IPS DF 19.7 (cell line): ENCODE results near the gene TPK1.
"Not testable (repeated sequence)": the region's sequence is repeated elsewhere in the genome, so short reads cannot be mapped to it uniquely, and the experiment has no call there.

Experiments
- DNase-seq: peaks from one replicate; pipeline ENCODE4 v3.0.0-alpha.2; 2013; ENCODE audit warnings: low read depth, low spot score

The TPK1 gene

DNA sequence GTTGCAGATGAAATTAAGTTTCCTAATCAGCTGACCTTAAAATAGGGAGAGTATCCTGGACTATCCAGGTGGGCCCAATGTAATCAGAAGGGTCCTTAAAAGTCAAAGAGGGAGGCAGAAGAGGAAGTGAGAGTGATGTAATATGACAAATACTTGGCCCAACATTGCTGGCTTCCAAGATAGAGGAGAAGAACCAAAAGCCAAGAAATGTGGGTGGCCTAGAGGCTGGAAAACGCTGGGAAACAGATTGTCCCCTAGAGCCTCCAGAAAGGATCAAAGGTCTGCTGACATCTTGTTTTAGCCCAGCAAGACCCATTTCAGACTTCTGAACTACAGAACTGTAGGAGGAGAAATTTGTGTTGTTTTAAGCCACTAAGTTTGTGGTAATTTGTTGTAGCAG is 352.7 kb downstream of the TPK1 start:
- no peak for DNase-seq

DNA sequence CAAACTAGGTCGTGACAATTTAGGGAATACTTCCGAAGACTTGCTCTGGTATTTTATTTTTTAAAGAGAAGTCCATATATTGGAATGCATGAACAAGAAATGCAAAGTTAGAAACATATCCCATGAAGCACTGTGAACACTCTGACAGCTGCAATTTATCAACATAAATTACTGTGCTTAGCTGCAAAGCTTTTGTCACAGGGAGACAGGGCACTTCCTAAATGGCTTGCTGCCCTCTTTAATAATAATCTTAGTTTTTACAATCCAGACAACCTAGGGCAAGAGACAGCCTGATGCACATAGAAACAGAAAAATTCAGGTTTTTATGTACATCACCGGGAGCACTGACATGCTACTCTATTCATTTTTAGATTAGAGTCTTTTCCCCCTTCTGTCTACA is 354.0 kb downstream of the TPK1 start:
- DNase-seq, result no peak

DNA sequence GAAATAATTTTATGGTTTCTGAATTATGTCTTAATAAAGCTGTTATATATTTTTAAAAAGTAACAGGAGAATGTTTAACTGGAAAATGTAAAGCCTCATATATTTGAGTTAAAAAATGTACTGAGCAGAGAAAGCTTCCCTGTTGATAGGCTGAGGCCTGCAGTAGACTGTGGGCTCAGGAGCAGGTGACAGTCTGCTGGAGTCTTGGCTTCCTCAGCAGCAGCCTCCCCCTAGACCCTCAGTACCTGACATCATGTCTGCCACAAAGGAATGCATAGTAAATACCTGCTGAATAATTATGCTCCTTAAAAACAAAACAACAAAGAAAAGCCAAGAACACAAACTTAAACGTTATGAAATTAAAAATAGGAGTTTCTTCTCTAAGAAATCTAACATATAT is 358.5 kb downstream of the TPK1 start:
- DNase-seq, result no peak

DNA sequence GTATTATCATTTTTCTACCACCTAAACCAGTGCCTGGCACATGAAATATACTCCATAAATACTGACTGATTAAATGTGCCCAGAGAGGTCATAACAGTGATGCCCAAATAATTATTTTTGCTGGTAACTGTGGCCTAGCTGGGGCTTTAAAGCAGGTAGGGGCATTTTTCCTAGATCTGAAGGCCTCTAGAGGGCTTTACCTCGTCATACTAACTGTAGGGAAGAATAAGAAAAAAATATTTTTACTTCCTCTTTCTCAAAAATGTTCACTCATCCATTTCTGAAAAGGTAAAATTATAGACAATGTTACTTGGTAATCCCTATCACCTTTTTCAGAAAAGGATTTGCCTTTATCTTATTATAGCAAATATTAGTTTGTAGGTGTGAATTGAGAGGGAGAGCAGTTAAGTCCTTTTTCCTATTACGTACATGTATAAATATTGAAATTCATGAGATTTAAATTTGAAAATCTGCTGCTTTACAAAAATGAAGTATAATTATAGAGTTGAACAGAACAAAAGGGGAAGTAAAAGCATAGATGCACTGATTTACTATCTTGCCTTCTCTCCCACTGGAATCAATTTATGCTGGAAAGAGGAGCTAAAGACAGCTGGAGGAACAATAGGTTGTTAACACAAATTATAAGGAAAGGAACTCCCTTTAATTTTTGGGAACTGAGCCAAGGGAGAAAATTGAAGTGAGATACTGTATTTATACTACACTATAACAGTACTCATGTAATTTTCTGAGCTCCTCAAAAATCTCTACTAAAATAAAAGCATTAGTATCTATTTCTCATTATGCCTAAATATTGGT is 360.8 kb downstream of the TPK1 start:
- no peak for DNase-seq

DNA sequence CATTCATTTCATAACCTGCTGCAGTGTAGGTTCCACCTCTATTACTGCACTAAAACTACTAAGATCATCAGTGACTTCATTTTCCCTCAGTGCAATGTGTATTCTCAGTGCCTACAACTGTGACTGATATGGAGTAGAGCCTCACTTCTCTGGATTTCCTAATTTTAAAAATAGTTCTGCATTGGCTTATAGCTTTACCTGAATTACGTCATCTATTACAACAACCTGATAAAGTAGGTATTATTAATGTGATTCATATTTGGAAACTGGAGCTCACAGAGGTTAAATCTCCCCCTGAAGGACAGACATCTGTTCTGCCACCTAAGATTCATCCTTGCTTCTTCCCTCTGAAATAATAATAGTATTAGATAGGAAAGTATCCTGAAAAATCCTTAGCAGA is 361.5 kb downstream of the TPK1 start:
- no peak for DNase-seq

DNA sequence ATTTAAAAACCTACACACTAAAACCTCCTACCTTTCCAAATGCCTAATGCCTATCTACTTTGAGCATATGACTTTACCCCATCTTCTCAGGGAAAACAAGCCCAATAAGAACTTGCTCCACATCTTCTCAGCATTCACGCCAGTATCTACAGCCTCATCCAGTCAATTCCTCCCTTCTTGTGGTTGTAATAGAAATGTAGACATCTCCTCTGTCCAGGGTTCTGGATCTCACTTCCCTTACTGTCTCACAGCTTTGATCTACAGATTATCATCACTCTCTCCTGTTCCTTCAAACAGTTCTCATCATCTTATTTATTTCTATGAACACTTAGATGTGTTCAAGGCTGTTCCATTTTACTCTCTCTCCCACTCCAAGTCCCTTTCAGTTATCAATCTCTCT is 361.9 kb downstream of the TPK1 start:
- no peak for DNase-seq

DNA sequence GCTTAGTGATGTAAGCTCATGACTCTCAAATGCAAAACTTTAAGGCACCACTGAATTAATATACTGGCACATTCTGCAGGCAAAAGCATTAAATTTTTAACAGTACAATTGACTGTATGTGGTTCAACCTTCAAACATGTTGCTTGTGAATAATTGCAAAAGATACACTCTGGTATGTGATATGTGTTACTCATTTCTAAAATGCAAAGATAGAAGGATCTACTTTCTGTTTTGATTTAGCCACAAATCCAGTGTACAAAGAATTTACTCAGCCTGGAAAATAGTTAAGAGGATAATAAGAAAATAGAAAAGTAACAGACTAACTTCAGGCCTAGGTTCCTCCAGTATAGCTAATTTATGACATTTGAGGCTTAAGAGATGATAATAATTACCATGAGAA is 365.8 kb downstream of the TPK1 start:
- DNase-seq, result no peak

DNA sequence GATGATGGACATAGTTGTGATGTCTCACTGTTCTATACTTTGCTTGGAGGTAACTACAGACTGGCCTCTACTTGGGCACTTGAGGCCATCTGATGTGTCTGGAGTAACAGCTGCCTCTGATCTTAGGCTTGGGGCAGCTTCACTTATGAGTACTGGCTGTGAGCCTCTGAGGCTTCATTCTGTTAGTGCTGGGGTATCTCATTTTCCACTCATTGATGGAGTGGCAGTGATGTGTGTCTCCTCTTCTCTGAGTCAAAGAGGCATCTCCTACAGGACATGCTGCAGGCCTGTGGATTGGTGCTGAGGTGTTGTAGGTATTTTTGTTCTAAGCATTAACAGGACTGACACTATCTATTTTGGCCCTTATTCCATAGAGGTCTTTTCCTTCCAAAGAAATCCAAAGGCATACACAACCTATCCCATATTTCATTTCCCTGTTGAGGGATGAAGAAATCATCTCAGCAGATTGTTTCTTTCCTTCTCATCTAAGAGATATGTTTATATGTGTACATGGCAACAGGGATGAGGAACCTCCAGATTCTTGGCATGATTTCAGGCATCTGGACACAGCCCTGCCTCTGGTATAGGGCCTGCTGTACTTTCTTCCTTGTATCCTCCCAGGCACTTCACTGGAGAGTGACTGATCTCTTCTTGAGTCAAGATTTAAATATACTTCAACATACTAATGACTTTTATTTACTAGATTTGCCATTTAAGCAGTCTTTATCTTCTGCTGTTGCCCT is 366.7 kb downstream of the TPK1 start:
- no peak for DNase-seq

DNA sequence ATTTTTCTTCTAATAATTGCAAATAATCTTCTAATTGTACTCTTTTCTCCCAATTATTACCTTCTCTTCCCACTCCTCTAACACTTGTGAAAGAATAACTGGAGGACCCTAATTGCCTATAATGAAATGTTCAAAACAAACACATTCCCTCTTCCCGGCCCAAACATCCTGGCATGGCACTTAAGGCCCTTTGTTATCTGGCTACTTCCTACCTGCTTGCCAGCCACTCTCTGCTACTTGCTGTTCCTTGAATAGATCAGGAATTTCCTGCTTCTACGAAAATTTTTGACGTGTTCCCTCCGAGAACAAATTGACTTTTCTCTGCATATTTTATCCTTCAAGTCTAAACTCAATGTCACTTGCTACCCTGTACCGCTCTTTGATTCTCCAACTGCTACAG is 376.2 kb downstream of the TPK1 start:
- no peak for DNase-seq

DNA sequence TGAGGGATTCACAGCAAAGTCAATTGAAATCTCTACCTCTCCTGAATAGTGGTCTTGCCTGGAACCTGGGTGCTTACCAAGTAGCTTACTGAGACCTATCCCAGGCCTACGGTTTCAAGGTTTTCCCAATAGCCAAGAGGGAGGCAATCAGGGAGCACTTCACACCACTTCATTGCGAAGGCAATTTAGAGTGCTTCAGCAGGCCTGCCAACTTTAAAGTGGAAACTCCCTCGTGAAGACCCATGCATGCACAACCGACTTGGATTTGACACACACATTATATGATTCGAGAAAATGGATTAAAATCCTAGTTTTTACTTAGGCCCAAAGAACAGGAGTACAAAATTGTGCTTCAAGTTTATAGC is 380.8 kb downstream of the TPK1 start:
- no peak for DNase-seq

DNA sequence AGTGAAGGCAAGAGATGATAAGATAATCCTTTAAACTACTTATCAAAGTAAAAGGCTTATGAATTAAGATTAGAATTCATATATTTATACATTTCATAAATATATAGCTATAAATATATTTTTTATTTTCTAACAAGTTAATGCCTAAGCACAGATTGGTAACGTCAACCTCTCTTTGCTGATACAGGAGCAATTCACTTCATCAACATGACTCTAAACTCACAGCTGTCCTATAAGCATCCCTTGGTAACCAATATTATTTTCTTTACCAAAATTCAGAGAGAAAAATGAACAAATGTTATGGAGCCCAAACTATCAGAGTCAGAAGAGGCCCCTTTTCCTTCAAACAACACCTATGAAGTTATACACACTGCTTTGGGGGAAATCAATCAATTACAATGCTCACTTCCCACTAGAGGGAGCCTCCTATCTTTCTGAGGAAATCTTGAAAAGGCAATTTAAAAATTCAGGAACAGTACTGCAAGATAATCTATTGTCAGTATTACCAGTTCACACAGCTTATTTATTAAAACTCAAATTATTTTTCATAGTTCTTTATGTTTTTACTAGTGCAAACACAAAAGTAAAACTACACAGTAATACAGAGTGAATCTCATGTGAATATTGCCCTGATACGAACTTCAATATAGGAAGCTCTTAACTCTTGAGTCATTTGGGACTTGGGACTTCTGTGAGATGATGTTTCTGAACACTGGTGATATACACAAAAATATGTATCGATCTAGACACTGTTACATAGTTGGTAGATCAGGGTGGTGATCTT is 381.4 kb downstream of the TPK1 start:
- no peak for DNase-seq

DNA sequence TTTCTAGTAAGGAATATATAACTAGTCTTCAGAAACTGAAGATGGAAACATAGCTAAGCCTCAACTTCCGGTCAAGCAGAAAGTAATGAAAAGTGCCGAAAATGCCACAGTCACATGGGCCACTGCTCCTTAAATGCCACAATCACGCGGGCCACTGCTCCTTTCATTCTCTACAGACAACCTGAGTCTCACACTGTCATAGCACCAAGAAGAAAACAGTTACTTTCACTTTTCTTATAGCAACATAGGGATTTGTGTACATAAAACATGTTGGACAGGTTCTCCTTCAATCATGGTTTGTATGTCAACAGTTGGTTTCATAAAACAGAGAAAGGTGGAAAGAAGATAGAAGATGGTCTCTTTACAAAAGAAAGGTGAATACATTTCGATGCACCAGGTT is 383.8 kb downstream of the TPK1 start:
- DNase-seq, result no peak

DNA sequence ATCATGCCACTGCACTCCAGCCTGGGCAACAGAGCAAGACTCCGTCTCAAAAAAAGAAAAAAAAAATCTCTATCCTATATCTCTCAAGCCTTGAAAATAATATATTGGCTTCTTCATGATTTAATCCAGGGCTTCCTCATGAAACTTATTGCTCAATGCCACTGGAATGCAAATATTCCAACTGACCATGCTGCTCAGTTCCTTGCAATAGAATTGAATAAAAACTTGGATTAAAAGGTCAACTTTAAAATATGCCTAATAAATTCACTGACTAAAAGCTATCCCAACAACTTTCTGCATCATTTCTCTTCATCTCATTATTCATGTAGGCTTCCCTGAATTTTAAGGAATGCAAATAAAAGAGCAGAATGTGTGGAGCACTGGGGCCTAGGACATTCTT is 390.3 kb downstream of the TPK1 start:
- no peak for DNase-seq

DNA sequence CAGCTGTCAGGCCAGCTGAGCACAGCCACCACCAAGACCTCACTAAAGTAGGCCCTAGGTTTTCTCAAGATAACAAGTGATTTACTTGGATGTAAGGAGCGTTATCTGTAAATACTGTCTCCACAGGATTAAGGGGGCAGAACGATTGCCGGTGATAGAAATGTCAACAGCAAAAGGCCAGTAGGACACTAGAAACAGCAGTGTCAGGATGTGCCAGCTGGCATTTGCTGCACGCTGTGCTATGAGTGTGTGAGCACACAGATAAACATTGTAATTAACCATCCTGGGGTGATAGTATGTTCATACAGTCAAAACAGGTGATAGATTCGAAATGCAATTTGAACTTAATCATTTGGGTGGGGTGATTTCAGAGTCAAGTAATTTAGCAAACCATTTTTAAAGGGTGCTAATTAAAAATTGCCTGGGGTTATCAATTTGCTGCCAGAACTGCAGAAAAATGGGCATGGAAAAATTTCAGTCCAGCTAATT is 396.1 kb downstream of the TPK1 start:
- no peak for DNase-seq

DNA sequence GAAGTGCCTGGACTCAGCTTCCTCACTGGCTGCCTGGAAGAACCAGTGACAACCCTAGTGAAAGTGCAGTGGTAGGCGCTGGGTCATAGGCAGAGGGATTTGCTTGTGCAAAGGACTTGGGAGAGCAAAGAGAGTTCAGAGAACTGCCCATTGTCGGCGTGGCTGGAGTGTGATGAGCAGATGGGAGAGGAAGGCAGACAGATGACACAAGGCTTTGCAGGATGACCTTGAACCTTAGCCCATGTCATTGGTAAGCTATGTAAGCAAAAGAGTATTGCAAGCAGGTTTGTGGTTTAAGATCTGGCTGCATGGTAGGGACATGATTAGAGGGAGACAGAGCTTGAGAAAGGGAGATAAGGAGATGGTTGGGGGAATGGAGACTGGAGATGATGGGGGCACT is 397.1 kb downstream of the TPK1 start:
- no peak for DNase-seq

DNA sequence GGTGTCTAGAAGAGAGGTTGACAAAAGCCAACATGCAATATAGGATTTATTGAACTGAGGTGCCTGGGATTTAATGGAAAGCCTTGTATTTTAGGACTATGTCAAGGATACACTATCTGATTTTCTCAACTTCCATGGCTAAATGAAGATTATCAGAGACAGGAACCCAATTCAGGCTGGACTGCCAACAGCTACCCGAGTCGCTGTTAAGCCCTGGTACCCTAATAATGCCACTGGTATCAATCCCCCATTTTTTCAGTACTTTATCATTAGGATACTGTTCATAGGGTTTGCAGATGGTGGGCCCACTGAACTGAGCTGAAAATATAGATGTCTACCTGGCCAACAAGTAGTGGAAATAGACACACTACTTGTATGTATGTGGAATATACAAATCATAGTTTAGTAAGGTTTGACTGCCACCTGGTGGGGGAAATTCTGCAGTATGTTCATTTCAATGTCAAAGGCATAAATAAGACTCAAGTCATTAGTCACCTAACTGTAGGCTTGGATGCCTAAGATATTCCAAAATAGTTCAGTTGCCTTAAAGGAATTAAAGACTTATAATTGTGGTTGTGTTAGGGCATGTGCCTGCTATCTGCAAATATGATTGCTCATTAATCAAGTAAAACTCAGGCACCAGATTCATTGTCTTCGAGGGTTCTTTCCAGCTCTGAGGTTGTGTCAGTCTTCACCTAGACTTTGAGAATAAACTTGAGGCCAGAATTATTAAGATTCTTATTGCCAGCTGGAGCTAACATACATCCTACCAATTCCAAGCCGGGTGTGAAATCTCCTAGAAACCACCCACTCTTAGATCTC is 398.3 kb downstream of the TPK1 start:
- no peak for DNase-seq

DNA sequence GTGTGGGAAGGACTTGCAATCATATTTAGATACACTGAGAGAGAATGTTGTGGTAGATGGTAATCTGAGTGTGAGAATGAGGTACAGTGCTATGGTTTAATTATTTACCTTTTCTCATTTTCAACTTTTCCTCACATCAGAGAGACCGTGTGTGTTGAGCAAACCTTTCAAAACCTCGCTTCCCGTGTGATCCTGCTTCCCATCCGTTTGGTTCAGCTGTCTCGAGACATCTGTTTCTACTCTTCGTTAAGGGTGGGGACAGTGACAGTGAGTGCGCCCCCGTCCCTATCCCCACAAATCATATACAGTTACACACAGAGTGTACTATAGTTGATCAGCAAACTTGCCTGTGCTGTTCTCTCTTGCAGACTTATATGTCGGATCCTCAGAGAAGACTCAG is 399.4 kb downstream of the TPK1 start:
- DNase-seq, result no peak

DNA sequence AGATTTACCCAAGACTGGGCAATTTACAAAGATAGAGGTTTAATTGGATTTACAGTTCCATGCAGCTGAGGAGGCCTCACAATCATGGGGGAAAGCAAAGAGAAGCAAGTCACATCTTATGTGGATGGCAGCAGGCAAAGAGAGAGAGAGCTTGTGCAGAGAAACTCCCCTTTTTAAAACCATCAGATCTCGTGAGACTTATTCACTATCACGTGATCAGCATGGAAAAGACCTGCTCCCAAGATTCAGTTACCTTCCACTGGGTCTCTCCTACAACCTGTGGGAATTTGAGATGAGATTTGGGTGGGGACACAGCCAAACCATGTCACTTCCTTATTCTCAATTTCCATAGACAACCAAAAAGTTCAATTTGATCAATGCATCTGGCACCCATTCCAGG is 407.4 kb downstream of the TPK1 start:
- no peak for DNase-seq

DNA sequence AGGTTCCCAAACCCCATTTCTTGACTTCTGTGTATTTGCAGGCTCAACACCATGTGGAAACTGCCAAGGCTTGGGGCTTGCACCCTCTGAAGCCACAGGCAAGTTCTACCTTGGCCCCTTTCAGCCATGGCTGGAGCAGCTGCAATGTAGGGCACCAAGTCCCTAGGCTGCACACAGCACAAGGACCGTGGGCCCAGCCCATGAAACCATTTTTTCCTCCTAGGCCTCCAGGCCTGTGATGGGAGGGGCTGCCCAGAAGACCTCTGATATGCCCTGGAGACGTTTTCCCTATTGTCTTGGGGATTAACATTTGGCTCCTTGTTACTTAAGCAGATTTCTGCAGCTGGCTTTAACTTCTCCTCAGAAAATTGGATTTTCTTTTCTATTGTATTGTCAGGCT is 408.3 kb downstream of the TPK1 start:
- DNase-seq, result not testable (repeated sequence)

DNA sequence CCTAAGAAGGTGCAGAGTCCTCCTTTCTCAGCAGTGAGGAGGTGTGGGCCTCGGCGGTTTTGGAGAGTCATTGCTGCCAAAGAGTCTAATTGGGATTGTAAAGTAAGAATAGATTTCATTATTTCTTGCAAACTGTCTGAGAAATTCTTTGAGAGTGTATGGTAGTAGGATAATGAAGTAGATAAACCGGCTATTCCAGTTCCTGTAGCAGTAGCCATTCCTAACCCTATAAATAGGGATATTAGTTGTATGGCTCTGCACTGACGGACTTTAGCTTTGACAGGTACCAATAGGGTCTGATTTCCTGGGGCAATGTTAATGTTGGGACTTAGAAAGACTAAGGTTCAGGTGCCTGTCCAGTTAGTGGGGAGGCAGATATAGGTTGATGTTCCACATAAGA is 416.9 kb downstream of the TPK1 start:
- DNase-seq, result not testable (repeated sequence)

DNA sequence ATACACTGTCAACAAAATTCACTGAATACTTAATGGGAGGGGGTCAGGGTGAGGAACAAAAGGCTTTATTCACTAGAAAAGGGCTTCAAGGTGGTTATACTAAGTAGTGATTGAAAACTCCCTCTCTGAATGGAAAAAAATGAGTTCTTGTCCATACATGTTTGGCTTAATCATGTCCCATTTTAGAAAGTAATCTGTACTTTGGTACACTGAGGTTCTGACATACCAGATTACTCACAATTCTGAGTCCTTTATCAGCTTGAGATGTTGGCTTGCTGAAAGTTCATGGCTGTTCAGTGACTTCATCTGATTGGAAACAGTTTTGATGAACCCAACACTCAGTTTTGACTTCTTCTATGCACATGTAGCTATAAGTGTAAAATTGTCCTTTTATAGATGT is 419.5 kb downstream of the TPK1 start:
- DNase-seq, result no peak

DNA sequence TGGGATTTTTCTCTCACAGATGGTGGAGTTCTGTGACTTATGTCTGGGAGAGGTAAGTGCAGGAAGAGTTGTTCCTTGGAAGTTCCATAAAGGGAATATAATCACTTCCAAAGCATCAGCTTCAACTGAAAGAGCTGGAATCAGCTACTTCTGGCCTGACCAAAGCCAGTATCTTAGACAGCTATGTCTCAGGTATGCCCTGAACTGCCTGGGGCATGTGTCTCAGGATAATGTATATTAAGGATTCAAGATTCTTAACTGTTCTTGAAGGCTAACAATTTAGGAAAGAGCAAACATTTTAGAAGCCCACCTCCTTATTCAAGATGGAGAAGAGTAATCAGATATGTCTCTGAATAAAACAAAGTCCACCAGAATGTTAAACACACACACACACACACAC is 420.0 kb downstream of the TPK1 start:
- no peak for DNase-seq
